DOHH2 (cell line): Measurements from ENCODE around the gene CLIC4.

Source experiments
- H3F3A ChIP-seq: fragments of 200-600 bp; sonication (generic), shearing (Covaris generic); 2 replicates; pipeline ENCODE4 v1.6.0; 2016; ENCODE audit warnings: antibody characterized with exemption, mild to moderate bottlenecking; ENCODE audit not compliant: control insufficient read depth, insufficient read depth
- H3K27ac ChIP-seq: fragments of 200-600 bp; sonication (generic); 2 replicates; pipeline ENCODE4 v1.5.1; 2014; ENCODE audit warnings: low read depth, mild to moderate bottlenecking, low read length, moderate library complexity
- H3K27me3 ChIP-seq: fragments of 200-600 bp; sonication (generic); 2 replicates; pipeline ENCODE4 v1.6.1; 2014; ENCODE audit warnings: mild to moderate bottlenecking, low read length, mixed read lengths; ENCODE audit not compliant: control insufficient read depth
- H3K36me3 ChIP-seq: fragments of 200-600 bp; sonication (generic); 2 replicates; pipeline ENCODE4 v1.6.1; 2014; ENCODE audit warnings: mild to moderate bottlenecking, low read length, moderate library complexity, mixed read lengths; ENCODE audit not compliant: control insufficient read depth
- H3K4me1 ChIP-seq: fragments of 200-600 bp; sonication (generic); 2 replicates; pipeline ENCODE4 v1.6.1; 2014; ENCODE audit warnings: mild to moderate bottlenecking, low read length, mixed read lengths; ENCODE audit not compliant: control insufficient read depth
- H3K4me2 ChIP-seq: fragments of 200-600 bp; sonication (generic); 2 replicates; pipeline ENCODE4 v1.6.0; 2014; ENCODE audit warnings: mild to moderate bottlenecking, low read length, moderate library complexity
- H3K4me3 ChIP-seq: fragments of 200-600 bp; sonication (generic); 2 replicates; pipeline ENCODE4 v1.5.1; 2014; ENCODE audit warnings: mild to moderate bottlenecking, low read length, mixed read lengths
- H3K79me2 ChIP-seq: fragments of 200-600 bp; sonication (generic); 2 replicates; pipeline ENCODE4 v1.6.1; 2014; ENCODE audit warnings: mild to moderate bottlenecking, low read length, mixed read lengths; ENCODE audit not compliant: control insufficient read depth
- H3K9me2 ChIP-seq: fragments of 200-600 bp; sonication (generic); replicated peaks from 2 replicates; pipeline ENCODE4 v1.6.1; 2014; ENCODE audit warnings: mild to moderate bottlenecking, low read length, mixed read lengths; ENCODE audit not compliant: control insufficient read depth
- H3K9me3 ChIP-seq: fragments of 200-600 bp; sonication (generic); 2 replicates; pipeline ENCODE4 v1.6.1; 2014; ENCODE audit warnings: antibody characterized with exemption, low read length, mixed read lengths; ENCODE audit not compliant: control insufficient read depth, insufficient read depth
- H4K20me1 ChIP-seq: fragments of 200-600 bp; sonication (generic); 2 replicates; pipeline ENCODE4 v1.6.0; 2014; ENCODE audit warnings: low read depth, mild to moderate bottlenecking, antibody characterized with exemption, low read length, moderate library complexity; ENCODE audit not compliant: control insufficient read depth, insufficient read depth
- EZH2phosphoT487 ChIP-seq: fragments of 200-600 bp; sonication (generic); IDR thresholded peaks from 2 replicates; pipeline ENCODE4 v1.6.1; 2017; ENCODE audit warnings: borderline replicate concordance, mild to moderate bottlenecking, antibody characterized with exemption, low read length, moderate library complexity, mixed read lengths
- TF ChIP-seq, protein P1 (sequence below): fragments of 200-600 bp; sonication (generic); IDR thresholded peaks from one replicate; pipeline ENCODE4 v1.5.1; 2014; ENCODE audit warnings: antibody characterized with exemption, mild to moderate bottlenecking, low read depth, low read length; ENCODE audit not compliant: poor library complexity, severe bottlenecking

CLIC4 gene

DNA sequence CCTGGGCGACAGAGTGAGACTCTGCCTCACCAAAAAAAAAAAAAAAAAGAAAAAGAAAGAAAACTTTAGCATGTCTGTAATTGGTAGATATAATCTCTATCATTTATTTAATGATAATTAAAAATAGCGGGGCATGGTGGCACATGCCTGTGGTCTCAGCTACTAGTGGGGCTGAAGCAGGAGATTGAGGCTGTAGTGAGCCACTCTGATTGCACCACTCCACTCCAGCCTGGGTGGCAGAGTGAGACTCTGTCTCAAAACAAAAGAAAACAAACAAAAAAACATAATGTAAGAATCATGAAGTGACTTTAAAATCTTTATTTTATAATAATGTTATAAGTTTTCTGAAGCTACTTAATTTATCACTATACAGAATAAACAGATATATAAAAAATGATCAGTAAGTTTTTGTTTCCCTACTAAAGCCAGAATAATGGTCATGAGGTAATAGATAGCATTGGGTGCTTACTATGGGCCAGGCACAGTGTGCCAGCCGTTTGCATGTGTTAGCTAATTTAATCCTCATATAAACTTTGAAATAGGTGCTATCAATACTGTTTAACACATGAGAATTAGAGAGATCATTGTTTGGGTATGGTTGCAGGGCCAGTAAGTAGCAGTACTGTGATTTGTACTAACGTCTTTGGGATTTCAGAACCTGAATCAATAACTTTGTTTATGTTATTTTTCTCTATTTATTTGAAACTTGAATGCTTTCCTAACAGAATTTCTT lies 23.8 kb downstream of the CLIC4 start:
- peaks cover 91% of the 10 kb centered on the region for H3K79me2 ChIP-seq
- no peak overlapping the region for H3K27ac ChIP-seq
- no peaks in the 10 kb centered on the region for H3K9me2 ChIP-seq
- H3K36me3 ChIP-seq = peaks cover 3% of the 10 kb centered on the region; the same call in 1 of the 2 replicates
- H3K4me3 ChIP-seq = no peak overlapping the region
- H3K9me3 ChIP-seq = no peaks in the 10 kb centered on the region
- H3K27me3 ChIP-seq = no peaks in the 10 kb centered on the region
- H3K4me1 ChIP-seq = peaks cover 45% of the 10 kb centered on the region
- H4K20me1 ChIP-seq = peaks cover 8% of the 10 kb centered on the region; the same call in 1 of the 2 replicates
- H3K4me2 ChIP-seq = 0 out of 2 replicates have a peak overlapping the region, but pooled peaks have one; percentile 5
- peaks cover 23% of the 10 kb centered on the region for H3F3A ChIP-seq
- TF ChIP-seq, protein P1, sequence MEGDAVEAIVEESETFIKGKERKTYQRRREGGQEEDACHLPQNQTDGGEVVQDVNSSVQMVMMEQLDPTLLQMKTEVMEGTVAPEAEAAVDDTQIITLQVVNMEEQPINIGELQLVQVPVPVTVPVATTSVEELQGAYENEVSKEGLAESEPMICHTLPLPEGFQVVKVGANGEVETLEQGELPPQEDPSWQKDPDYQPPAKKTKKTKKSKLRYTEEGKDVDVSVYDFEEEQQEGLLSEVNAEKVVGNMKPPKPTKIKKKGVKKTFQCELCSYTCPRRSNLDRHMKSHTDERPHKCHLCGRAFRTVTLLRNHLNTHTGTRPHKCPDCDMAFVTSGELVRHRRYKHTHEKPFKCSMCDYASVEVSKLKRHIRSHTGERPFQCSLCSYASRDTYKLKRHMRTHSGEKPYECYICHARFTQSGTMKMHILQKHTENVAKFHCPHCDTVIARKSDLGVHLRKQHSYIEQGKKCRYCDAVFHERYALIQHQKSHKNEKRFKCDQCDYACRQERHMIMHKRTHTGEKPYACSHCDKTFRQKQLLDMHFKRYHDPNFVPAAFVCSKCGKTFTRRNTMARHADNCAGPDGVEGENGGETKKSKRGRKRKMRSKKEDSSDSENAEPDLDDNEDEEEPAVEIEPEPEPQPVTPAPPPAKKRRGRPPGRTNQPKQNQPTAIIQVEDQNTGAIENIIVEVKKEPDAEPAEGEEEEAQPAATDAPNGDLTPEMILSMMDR = no peak
- TF ChIP-seq EZH2phosphoT487 = no peak

DNA sequence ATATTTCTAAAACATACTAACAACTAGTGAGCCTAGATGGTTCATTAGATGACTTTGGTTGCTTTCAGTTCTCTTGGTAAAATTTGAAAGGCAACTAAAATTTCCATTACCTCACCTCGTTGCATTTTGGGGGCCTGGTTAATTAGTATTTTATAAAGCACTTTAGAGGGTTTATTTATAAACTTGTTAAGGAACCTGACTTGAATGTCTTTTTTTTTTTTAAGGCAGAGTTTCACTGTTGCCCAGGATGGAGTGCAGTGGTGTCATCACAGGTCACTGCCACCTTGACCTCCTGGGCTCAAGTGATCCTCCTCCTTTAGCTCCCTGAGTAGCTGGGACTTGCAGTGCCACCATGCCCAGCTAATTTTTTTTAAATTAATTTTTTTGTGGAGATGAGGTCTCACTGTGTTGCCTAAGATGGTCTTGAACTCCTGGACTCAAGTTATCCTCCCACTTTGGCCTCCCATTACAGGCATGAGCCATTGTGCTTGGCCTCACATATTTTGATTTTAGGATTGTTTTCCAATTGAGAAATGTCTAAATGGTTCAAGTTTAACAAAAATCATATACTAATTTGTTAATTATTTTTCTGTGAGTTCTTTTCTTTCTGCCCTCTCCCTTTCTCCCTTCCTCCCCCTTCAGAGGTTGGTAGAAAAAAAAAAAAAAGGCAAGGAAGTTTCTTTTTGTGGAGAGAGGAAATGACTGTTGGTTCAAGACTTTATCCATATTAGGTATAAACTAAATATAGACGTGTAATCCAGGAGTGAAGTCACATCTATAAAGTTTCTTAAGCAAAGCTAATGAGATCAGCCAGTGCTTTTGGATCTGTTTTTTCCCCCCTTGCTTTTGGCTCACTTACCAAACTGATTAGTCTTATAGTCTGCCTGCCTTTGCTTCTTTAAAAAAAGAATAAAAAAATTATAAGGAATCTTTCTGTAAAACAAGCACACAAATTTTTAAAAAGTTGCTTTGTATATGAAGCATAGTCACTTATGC lies 24.7 kb downstream of the CLIC4 start:
- TF ChIP-seq EZH2phosphoT487 = no peak
- TF ChIP-seq, protein P1 = no peak
- Histone ChIP-seq H3K4me2 (0 out of 2 replicates have a peak overlapping the region, but pooled peaks have one; percentile 5), H3K9me2 (no peaks in the 10 kb centered on the region), H3K4me3 (no peak overlapping the region), H3K4me1 (peaks cover 53% of the 10 kb centered on the region), H3K9me3 (no peaks in the 10 kb centered on the region), H3K27ac (no peak overlapping the region), H4K20me1 (peaks cover 8% of the 10 kb centered on the region; the same call in 1 of the 2 replicates), H3K36me3 (peaks cover 7% of the 10 kb centered on the region; the same call in 1 of the 2 replicates), H3K27me3 (no peaks in the 10 kb centered on the region), H3F3A (peaks cover 23% of the 10 kb centered on the region), H3K79me2 (peaks cover 91% of the 10 kb centered on the region)

DNA sequence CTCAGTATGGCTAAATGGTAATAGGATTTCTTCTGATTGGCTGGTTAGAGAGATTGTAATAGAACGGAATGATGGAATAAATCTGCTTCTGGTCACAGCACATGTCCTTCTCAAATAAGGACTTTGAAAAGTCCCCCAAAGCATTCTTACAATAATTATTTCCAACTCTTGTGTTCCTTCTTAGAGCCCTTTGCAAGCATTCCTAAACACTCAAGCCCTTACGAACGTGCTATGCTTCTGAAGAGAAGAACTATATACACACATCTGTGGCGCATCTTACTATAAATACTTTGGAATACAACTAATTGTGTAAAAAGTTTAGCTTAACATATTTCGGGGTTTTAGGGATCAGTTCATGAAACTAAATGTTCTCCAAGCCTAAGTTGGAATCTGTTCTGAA lies 25.6 kb downstream of the CLIC4 start:
- Histone ChIP-seq H3K9me3 (no peaks in the 10 kb centered on the region), H3K4me1 (peaks cover 62% of the 10 kb centered on the region), H3K36me3 (peaks cover 7% of the 10 kb centered on the region; the same call in 1 of the 2 replicates), H3K4me3 (no peak overlapping the region), H4K20me1 (peaks cover 8% of the 10 kb centered on the region; the same call in 1 of the 2 replicates), H3K79me2 (peaks cover 92% of the 10 kb centered on the region), H3K9me2 (no peaks in the 10 kb centered on the region), H3K4me2 (no peak overlapping the region), H3K27ac (no peak overlapping the region), H3K27me3 (no peaks in the 10 kb centered on the region), H3F3A (peaks cover 23% of the 10 kb centered on the region; the same call in 1 of the 2 replicates)
- TF ChIP-seq EZH2phosphoT487 = no peak
- TF ChIP-seq, protein P1 = no peak
